Stimulated activated CD4-positive, alpha-beta T cell treated with anti-CD3 and anti-CD28 coated beads, Interleukin-1b, Interleukin-23, amount 100 ng/mL, for 4 hours (primary cell): ENCODE data around the gene PTPRR.

Source experiments
- DNase-seq, 2 donors: peaks; one replicate each; pipeline ENCODE4 v3.0.0-alpha.2; 2020; ENCODE audit warnings: low read depth in 2 of 2

PTPRR gene, protein sequence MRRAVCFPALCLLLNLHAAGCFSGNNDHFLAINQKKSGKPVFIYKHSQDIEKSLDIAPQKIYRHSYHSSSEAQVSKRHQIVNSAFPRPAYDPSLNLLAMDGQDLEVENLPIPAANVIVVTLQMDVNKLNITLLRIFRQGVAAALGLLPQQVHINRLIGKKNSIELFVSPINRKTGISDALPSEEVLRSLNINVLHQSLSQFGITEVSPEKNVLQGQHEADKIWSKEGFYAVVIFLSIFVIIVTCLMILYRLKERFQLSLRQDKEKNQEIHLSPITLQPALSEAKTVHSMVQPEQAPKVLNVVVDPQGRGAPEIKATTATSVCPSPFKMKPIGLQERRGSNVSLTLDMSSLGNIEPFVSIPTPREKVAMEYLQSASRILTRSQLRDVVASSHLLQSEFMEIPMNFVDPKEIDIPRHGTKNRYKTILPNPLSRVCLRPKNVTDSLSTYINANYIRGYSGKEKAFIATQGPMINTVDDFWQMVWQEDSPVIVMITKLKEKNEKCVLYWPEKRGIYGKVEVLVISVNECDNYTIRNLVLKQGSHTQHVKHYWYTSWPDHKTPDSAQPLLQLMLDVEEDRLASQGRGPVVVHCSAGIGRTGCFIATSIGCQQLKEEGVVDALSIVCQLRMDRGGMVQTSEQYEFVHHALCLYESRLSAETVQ

DNA sequence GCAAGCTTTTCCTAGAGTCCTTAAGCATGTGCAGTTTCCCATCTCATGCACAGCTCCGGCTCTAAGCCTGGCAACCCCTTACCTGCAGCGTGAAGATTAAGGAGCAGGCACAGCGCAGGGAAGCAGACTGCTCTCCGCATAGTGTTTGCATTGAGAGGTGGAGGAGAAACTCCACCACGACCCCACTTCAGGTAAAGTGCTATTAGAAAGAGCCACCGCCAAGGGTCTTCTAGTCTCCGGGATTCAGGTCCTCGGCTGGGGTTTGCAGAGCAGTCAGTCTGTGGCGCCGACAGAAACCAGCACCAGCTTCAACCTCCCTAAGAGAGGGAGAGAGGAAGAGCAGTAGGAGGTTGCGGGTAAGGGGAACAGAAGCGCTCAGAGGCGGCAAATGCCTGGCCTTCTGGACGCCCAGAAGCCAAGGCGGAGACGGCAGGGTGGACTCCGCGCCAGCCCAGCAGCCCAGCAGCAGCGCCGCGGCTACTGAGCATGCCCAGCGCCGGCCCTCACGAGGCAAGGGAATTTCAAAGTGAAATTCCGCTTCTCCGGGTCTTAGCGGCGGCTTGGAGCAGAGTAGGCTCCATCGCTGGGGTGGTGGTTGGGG, at the start of gene PTPRR:
Gene PTPRR (minus strand): TSS at position 488 of the 601 bp plus-strand sequence. CDS start 348 bp downstream, at position 140.
- no peak for DNase-seq

DNA sequence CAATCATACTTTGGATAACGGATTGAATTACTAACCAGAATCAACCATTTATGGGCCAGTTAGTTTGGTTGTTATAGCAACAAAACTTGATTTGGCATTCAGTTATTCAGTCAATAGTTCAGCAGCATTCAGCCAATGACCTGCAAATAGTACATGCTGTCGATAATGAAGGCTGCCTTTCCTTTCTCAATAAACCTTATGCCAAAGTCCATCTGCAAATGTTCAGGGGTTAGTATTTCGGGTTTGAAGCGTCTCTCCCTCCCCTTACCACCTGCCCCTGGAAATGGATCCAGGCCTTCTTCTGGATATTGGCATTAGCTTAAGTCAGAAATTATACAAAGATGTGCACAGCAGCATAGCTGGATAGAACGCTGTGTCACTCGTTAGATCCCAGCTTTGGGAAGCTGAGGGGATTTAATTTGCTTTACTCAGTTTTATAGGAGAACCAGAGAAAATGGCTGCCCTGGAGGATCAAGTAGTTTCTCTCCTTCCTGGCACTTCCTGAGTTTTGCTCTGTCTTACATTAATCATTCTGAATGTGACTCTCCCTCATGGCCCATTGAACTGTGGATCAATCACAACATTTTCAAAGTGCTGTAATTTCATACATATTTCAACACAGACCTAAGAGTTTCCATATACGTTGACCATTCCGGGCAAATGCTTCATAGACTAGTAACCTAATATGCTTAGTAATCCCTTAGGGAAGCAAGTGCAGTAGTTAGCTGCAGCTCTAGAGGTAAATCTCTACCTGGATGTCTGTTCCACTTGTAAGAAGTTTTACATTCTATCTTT, 46.7 kb upstream of the PTPRR start:
- no peak for DNase-seq

DNA sequence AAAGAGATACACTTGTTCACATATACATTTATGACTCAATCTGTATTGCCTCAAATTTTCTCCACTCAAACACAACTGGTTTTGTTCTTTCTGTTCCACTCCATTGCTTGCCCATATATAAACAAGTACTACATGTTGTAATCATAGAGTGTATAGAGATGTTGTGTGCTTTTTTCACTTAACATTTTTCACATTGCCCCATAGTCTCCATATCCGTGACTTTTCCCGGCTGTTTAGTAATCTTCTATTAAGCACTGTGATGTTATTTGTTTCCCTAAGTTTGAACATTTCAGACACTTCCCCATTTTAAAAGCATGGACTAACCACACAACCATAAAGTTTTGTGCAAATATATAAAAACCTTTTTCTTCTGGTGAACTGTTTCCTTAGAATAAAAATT, 45.5 kb upstream of the PTPRR start:
- DNase-seq, result no peak

DNA sequence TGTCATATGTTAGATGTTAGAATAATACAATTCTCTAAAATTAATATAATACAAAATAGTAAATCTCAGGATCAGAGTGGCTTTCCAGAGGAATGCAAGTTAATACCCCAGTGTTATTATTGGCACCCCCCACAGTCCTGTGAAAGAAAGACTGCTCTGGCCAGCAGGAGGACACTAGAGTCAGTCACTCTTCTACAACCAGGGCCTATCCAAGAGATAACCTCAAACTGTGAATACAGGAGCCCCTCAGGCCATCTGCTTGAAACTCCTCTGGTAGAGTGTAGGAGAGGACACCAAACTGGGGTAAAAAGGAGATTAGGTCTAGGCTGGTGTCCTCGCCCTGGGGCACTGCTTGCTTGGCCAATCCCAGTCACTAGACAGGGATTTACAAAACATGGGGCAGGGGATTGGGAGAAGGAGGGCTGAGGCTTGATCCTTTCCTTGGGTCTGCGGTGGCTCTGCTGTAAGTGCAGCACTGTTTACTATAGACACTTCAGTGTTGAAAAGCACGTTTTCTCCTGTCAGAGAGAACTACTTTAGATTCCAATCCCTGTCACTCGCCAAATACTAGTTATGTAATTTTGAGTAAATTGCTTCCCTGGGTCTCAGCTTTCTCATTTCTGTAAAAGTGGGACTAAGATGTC, 44.5 kb upstream of the PTPRR start:
- DNase-seq, result no peak

DNA sequence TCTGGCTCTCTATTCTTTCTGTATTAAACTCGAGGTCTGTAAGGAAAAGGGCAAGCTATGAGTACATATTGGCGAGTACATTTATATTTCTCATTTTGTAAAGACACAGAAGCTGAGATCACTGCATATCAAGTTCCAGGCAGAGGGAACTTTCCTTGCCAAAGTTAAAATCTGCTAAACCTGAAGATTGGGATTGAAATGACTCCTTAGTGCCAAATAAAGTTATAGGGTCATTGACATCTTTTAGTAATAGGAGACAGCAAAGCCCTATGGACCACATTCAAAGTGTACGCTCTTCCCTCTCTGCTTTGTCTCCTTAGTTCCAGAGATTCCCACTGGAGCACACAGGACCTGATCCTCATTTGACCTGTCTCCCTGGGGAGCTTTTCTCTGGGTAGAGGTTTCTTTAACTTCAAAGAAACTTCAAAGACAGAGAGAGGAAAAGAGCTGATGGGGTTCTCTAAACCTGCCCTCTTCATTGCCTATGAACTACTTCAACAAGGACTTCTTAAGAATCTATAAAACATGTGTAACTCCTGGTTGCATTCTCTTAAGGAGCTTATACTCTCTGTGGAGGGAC, 42.6 kb upstream of the PTPRR start:
- DNase-seq, result no peak

DNA sequence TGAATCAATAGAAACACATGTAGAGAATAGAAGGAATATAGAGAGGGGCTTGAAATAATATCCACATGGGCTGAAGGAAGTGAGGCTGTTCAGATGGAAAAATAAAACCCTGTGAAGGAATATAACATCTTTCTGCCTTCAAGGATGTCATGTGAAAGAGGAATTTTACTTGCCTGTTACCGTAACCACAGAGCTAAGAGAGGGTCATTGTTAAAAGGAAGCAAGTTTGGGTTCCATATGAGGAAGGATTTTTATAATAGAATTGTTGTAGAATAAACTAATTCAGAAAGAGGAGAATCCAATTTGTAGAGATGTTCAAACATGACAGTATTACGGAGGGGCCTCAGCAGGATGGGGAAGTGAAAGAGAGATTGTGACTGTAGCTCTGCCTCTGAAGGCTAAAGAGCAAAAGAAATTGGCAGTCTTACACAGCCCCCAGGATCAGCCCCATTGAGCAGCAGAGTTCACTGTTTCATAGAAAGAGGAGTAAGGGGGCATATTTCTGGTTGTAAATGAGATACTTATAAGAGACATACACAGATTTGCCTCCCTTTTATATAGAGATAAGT, 41.8 kb upstream of the PTPRR start:
- DNase-seq, result no peak

DNA sequence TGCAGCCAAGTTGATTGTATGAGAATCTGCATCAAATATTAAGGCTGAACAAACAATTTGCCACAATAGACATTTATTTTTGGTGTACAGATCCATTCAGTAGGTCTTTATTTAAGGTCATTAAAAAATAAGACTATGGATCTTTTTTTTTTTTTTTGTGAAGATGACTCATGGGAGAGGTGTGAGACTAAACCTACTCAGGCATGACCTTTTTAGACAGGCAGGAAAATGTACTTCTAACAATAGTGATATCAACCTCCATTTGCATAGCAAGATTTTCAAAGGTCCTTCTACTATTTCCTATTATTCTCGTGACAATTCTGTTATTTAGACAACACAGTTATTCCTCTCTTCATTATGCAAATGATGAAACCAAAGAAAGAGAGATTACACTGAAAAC, 39.9 kb upstream of the PTPRR start:
- no peak for DNase-seq

DNA sequence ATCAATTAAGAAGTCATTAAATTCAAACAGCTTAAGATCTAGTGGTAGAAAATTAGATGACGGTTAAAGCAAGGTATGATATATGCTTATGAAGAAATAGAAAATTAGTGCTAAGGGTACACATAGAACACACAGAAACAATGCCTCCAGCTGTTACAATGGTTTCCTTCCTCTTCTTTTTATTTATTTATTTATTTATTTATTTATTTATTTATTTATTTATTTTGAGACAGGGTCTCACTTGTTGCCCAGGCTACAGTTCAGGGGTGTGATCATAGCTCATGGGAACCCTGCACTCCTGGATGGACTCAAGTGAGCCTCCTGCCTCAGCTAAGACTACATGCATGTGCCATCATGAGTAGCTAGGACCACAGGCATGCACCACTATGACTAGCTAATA, 34.9 kb upstream of the PTPRR start:
- DNase-seq, result no peak

DNA sequence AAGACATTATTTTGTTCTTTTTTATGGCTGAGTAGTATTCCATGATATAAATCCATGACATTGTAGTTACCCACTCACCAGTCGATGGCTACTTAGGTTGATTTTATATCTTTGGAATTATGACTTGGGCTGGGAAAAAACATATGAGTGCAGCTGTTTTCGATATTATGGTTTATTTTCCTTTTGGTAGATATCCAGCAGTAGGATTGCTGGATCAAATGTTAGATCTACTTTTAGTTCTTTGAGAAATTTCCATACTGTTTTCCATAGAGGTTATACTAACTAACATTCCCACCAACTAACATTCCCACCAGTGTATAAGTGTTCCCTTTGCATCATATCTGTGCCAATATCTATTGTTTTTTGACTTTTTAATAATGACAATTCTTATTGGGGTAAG, 29.9 kb upstream of the PTPRR start:
- DNase-seq, result no peak

DNA sequence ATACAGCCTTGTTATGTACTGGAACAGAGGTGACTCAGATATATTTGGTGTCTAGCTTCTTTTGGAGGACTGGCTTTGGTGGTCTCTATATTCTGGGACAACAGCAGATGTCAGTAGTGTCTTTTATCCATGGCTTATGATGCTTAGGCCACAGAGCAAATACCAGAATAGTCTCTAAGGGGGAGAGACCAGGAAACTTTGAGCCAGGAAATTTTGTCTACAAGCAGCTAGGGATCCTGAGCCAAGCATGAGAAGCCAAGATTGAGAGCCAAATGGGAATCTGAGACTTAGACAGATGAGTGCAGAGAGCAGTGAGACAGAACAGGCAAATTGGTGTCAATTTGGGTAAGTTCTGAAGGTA, 28.4 kb upstream of the PTPRR start:
- no peak for DNase-seq

DNA sequence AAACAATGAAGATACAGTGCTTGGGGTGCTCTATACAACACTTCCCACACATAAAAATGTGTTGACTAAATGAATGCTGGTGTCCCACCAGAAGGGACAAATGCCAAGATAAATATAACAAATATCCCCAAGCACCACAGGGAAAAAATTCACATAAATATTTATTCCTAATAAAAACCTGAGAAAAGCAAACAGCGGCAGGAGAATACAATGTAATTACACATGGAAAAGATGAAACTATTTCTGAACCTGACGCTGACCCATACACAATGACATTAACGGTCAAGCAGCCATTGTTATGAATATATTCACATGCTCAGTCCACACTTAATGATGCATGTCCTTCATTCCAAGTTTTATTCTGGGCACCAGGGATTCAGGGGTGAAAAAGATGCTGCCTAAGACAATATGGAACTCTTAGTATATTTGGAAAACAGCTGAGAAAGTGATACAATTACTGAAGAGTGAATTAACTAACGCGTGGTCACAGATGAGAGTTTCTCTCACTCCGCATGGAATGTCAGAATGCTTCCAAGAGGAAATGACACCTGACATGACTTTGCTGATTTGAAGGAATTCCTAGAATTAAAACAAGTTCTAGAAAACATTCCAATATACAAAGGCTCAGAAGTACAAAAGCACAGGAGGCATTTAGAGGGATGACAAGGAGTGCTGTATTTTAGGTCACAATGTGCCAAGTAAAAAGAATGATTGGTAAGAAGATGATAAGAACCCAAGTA, 27.9 kb upstream of the PTPRR start:
- no peak for DNase-seq

DNA sequence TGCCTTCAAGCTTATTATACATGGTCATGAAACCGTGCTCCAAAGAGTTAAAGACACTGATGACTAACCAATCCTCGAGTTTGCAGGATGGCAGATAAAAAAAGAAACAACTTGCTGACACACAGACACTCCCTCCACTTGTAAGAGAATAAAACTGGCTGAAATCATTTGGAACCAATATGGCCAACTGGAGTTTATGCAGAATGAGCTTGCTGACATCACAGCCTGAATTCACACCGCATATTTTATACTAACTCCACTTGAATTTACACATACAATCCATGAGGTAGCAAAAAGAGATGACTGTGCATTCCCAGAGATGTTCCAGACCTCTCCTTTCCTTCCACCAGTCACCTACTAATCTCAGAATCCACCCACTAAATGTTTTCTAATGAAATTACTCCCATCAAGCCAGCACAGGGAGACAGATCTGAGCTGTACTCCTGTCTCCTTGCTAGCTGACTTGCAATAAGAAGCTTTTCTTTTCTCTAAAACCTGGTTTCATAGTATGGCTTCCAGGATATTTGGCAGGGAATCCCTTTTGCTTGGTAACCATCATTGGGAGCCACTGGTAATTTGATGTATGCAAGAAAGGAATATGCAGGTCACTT, 15.8 kb upstream of the PTPRR start:
- DNase-seq, result no peak

DNA sequence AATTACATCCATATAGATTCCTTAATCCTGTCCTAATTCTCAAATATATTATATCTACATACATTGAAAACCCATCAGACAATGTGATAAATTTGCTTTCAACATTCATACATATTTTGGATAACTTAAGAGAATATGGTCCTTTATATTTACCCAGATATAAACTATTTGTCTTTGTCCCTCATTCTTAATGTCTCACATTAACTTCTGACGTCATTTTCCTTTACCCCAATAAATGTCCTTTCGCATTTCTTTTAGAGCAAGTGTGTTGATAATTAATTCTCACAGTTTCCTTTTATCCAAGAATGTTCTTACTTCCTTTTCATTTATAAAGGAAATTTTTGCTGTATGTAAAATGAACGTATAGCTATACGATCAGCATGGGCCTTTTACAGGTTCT, 12.6 kb upstream of the PTPRR start:
- DNase-seq, result no peak

DNA sequence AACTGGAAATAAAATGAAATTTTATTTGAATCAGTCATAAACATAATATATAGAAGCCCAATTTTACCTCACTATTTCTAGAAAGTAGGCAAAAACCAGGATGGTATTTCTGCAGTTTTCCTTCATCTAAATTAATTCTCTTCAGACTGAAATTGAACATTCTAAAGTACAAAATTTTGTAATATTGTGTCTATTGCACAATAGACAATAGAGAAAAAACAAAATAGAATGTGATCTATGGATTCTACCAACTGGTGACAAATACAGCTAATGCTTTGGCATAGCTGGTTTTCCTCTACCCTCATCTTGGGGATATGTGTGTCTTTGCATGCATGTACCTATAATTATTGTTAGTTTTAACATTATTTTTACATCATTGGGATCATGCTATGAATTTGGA, 8.5 kb upstream of the PTPRR start:
- no peak for DNase-seq

DNA sequence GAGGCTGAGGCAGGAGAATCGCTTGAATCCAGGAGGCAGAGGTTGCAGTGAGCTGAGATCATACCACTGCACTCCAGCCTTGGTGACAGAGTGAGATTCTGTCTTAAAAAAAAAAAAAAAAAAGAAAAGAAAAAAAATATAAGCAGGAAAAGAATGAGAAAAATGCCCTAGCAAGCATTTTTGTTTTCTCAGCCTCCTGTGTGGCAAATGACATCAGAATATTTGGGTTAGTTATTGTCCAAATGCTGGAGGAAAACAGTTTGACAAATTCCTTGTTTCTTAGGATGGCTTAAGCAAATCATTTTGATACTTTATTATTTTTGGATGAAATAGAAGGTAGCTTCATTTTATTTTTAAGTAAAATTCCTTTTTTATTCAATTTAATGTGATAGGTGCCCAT, 7.5 kb upstream of the PTPRR start:
- DNase-seq, result no peak

DNA sequence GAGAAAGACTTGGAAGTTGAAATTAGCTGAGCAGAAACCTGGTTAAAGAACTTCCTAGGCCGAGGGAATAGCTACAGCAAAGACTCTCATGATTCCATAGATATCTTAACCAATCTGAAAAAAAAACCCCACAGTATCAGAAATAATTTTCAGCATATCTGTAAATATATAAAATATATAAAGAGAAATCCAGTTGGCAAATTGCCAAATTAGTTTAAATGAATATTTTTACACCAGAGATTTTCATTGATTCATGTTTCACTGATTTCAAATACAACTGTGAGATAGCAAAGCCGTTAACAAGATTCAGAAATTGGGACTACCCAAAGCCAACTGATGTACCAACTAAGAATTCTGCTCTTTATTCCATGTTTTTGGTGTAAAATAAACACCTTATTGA, 6.8 kb upstream of the PTPRR start:
- DNase-seq, result no peak

DNA sequence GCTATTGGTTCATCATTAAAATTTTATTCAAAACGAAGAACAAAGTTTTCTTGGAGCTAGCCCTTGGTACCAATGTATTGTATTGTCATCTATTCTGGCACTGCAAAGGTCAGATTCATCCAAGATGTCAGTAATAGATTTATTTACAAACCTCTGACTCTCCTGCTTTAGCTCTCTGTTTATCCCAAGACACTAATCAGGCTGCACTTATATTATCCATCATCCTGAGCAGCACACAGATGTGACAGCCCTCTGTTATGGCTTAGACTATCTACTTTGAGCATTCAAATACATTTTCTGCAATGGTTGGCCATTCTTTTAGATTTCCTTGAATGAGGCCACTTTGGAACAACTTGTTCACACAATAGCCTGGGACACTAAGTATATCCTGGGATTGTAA, 5.0 kb upstream of the PTPRR start:
- no peak for DNase-seq

DNA sequence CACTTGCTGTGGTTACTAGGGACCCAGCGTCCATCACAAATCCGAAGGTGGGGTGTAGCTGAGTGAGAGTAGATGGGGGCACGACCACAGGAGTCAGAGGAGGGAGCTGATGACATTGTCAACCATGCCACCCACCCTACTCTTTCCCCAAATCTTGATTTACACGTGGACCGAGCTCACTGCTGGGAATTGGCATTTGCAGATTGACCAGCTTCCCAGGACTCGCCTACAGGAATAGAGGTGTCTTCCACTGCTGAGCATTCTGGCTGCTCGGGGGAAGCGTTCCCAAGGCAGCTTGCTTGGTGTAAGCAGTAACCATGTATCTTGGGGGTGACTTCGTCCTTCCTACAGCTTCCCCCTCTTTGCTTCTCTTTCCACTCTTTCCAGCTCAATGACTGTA, 353 bp upstream of the PTPRR start:
- DNase-seq, result no peak

DNA sequence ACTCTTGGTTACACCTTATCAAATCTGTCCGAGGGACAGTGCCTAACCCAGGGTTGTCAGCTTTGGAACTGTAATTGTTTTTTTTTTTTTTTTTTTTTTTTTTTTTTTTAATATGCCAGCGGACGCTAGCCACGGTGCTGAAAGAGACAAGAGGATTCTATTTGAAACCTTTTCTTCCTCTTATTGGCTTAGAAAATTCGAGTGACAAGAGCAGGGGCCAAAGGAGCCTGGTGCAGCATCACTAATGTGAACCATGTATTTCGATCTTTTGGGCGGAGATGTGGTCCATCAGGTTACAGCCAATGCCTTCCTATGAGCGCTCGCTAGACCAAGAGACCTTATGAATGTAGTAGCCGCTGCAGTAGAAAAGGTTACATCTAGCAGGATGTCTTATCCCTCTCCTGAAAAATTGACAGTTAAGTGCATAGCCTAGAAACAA, 922 bp downstream of the PTPRR start:
- DNase-seq, result no peak

DNA sequence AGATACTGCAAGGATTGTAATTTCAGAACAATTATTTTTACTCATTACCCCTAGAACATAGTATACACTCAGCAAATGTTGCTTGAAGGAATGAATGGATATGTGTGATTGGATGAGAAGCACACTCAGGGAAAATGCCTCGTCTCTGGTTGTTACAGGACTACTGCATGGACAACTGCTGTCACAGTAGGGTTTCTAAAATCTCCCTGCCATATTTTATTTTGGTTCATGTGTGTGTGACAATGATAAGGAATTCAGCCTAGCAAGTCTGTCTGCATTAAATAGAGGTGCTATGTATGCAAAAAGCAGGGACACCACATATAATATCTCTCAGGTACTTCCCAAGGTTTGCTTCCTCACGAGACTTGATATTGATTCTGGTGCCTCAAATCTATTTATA, 1.4 kb downstream of the PTPRR start:
- no peak for DNase-seq
